ENCODE data around the gene UGT3A1.

- TF ChIP-seq EZH2 (conservative IDR thresholded peaks at IDR 0.05; ENCODE audit: low read depth, low read length) (no peak), ZNF101 (CRISPR knock-in tag; IDR thresholded peaks at IDR 0.05; ENCODE audit: borderline replicate concordance, low read depth) (no peak), REL (CRISPR knock-in tag; conservative IDR thresholded peaks at IDR 0.05) (no peak)
These were observed 27.8 kb downstream of the UGT3A1 start for GRCh38 chr5:35963381-35963843.
